Cardiac ventricle fibroblast (primary cell): ENCODE data around the gene GRIA2. TPM values are rescaled to one million over a fixed set of nuclear protein-coding genes. Genes with fewer than 3 reads are reported as not detected.

ENCODE experiments used
- total RNA-seq: library from RNA; depleted of rRNA; stranded (reverse); fragments of >200 nt; gene quantifications from 2 replicates; pipeline ENCODE4 v1.2.3, GENCODE V29; 2015

GRIA2 gene
- not detected in 2 replicates for total RNA-seq

GRCh38 chr4:157220371-157220881, at the start of gene GRIA2:
Gene GRIA2, plus strand, starts transcription at chr4:157220728. Its CDS starts 315 bp downstream, at chr4:157221043.

Other genes starting within 250 kb of the GRIA2 start
- gene PDGFC, start 248.9 kb upstream of the GRIA2 start, total RNA-seq, result 7.5 and 12.6 TPM in 2 replicates
- gene GLRB, start 144.6 kb upstream of the GRIA2 start, total RNA-seq, result 0.78 and 1.7 TPM in 2 replicates